HG03520 (cell line): ENCODE data around the gene IGF1.
A peak's percentile ranks its signal among the peaks of the same experiment; 100 is the strongest.

Source experiments
- ATAC-seq: cut with Tn5 transposase; IDR thresholded peaks from one replicate; pipeline ENCODE4 v1.9.1; 2021; ENCODE audit warnings: mild to moderate bottlenecking, moderate library complexity; ENCODE audit not compliant: unreplicated experiment

IGF1 gene

GRCh38 chr12:102497743-102498142, 17.4 kb upstream of the IGF1 start:
- no peak for ATAC-seq

- ATAC-seq = no peak
These were observed 16.2 kb upstream of the IGF1 start for GRCh38 chr12:102496591-102496990.

- ATAC-seq = no peak
These were observed 6.9 kb upstream of the IGF1 start for GRCh38 chr12:102487226-102487625.

GRCh38 chr12:102486153-102486552, 5.8 kb upstream of the IGF1 start:
- no peak for ATAC-seq

- ATAC-seq = peak; percentile 57
These were observed 4.1 kb upstream of the IGF1 start for GRCh38 chr12:102484428-102484958.

- ATAC-seq = no peak
These were observed 3.7 kb upstream of the IGF1 start for GRCh38 chr12:102484017-102484416.

GRCh38 chr12:102483466-102483865, 3.1 kb upstream of the IGF1 start:
- peak; percentile 63 for ATAC-seq

- no peak for ATAC-seq
These were observed 1.5 kb upstream of the IGF1 start for GRCh38 chr12:102481705-102482425.

GRCh38 chr12:102479939-102480338, 424 bp downstream of the IGF1 start:
- no peak for ATAC-seq

GRCh38 chr12:102479099-102479885, 1.1 kb downstream of the IGF1 start:
- peak; percentile 28 for ATAC-seq

GRCh38 chr12:102478405-102479098, 1.8 kb downstream of the IGF1 start:
- peak; percentile 35 for ATAC-seq

GRCh38 chr12:102475355-102475754, 5.0 kb downstream of the IGF1 start:
- ATAC-seq = no peak

GRCh38 chr12:102474438-102475064, 5.8 kb downstream of the IGF1 start:
- no peak for ATAC-seq

GRCh38 chr12:102472496-102472895, 7.9 kb downstream of the IGF1 start:
- ATAC-seq = no peak

GRCh38 chr12:102471556-102471955, 8.8 kb downstream of the IGF1 start:
- ATAC-seq = no peak

- ATAC-seq = no peak
These were observed 9.4 kb downstream of the IGF1 start for GRCh38 chr12:102470945-102471344.

- ATAC-seq = no peak
These were observed 12.0 kb downstream of the IGF1 start for GRCh38 chr12:102468261-102468915.

GRCh38 chr12:102465762-102466560, 14.4 kb downstream of the IGF1 start:
- no peak for ATAC-seq

GRCh38 chr12:102463659-102464249, 16.6 kb downstream of the IGF1 start:
- no peak for ATAC-seq
